WTC11 (cell line): ENCODE data around the gene ADAM19. TPM values are rescaled to one million over a fixed set of nuclear protein-coding genes. Genes with fewer than 3 reads are reported as not detected.

Experiments used
- ATAC-seq: fragments of 200-7000 bp; cut with Tn5 transposase; 2 replicates; pipeline ENCODE4 v1.10.0; 2021; ENCODE audit warnings: mild to moderate bottlenecking, moderate library complexity
- CTCF ChIA-PET: fragments of 300-600 bp; sonication (Branson Sonifier 250); formaldehyde crosslinking; loops from one replicate; lab custom pipeline; 2021; ENCODE audit warnings: antibody characterized with exemption; lab: Charles Lee
- POLR2A ChIA-PET: fragments of 350-600 bp; sonication (Branson Sonifier 250); formaldehyde crosslinking; loops from one replicate; lab custom pipeline; 2021; ENCODE audit warnings: antibody characterized with exemption; lab: Charles Lee
- DNase-seq: peaks from one replicate; pipeline ENCODE4 v3.0.0; 2021; ENCODE audit warnings: low spot score
- H3K27ac Mint-ChIP-seq: 2 replicates; pipeline ENCODE4 v1.8.0; 2021; ENCODE audit warnings: mixed read lengths
- H3K27me3 Mint-ChIP-seq: 2 replicates; pipeline ENCODE4 v1.8.0; 2021; ENCODE audit warnings: low read depth, mild to moderate bottlenecking, moderate library complexity, mixed read lengths
- H3K36me3 Mint-ChIP-seq: 2 replicates; pipeline ENCODE4 v1.8.0; 2021; ENCODE audit warnings: mixed read lengths
- H3K4me1 Mint-ChIP-seq: 2 replicates; pipeline ENCODE4 v1.8.0; 2022; ENCODE audit warnings: mixed read lengths
- H3K4me3 Mint-ChIP-seq: 2 replicates; pipeline ENCODE4 v1.8.0; 2021; ENCODE audit warnings: mild to moderate bottlenecking, moderate library complexity, mixed read lengths
- H3K9me3 Mint-ChIP-seq: 2 replicates; pipeline ENCODE4 v1.8.0; 2021; ENCODE audit warnings: mixed read lengths
- CBFB ChIP-seq: sonication (generic); formaldehyde crosslinking; IDR thresholded peaks from 2 replicates; pipeline ENCODE4 v1.8.1; 2022; ENCODE audit warnings: mild to moderate bottlenecking, low read depth, missing genetic modification reagents
- CREB1 ChIP-seq: sonication (generic); formaldehyde crosslinking; IDR thresholded peaks from 2 replicates; pipeline ENCODE4 v1.8.0; 2023; ENCODE audit warnings: mild to moderate bottlenecking, missing genetic modification reagents
- E2F1 ChIP-seq: sonication (generic); formaldehyde crosslinking; IDR thresholded peaks from 2 replicates; pipeline ENCODE4 v1.8.0; 2022; ENCODE audit warnings: mild to moderate bottlenecking, missing genetic modification reagents
- EMX1 ChIP-seq: fragments of 250-450 bp; sonication (Bioruptor Pico); IDR thresholded peaks from 2 replicates; pipeline ENCODE4 v1.8.0; 2021; ENCODE audit warnings: mild to moderate bottlenecking
- ESRRA ChIP-seq: sonication (generic); formaldehyde crosslinking; IDR thresholded peaks from 2 replicates; pipeline ENCODE4 v1.8.1; 2022; ENCODE audit warnings: mild to moderate bottlenecking, missing genetic modification reagents, borderline replicate concordance
- HMGA2 ChIP-seq: fragments of 250-450 bp; sonication (Bioruptor Pico); IDR thresholded peaks from 2 replicates; pipeline ENCODE4 v1.4.0; 2021; ENCODE audit warnings: mild to moderate bottlenecking, moderate library complexity
- JAZF1 ChIP-seq: fragments of 250-450 bp; sonication (Bioruptor Pico); IDR thresholded peaks from 2 replicates; pipeline ENCODE4 v1.9.0; 2021; ENCODE audit warnings: moderate library complexity, mild to moderate bottlenecking, inconsistent platforms
- JUN ChIP-seq: sonication (generic); formaldehyde crosslinking; IDR thresholded peaks from 2 replicates; pipeline ENCODE4 v1.8.0; 2023; ENCODE audit warnings: mild to moderate bottlenecking, missing genetic modification reagents
- PREB ChIP-seq: sonication (generic); formaldehyde crosslinking; IDR thresholded peaks from 2 replicates; pipeline ENCODE4 v1.8.1; 2022; ENCODE audit warnings: mild to moderate bottlenecking, missing genetic modification reagents, moderate library complexity, borderline replicate concordance
- TCF7 ChIP-seq: sonication (generic); formaldehyde crosslinking; IDR thresholded peaks from 2 replicates; pipeline ENCODE4 v1.8.0; 2022; ENCODE audit warnings: mild to moderate bottlenecking, low read depth, missing genetic modification reagents, moderate library complexity
- ZNF416 ChIP-seq: fragments of 250-450 bp; sonication (Bioruptor Pico); IDR thresholded peaks from 2 replicates; pipeline ENCODE4 v1.9.0; 2021; ENCODE audit warnings: mild to moderate bottlenecking, inconsistent platforms
- ZNF532 ChIP-seq: fragments of 250-450 bp; sonication (Bioruptor Pico); IDR thresholded peaks from 2 replicates; pipeline ENCODE4 v1.9.0; 2021; ENCODE audit warnings: mild to moderate bottlenecking, borderline replicate concordance
- total RNA-seq: library from RNA; stranded (reverse); gene quantifications from 3 replicates; pipeline ENCODE4 v1.2.3, GENCODE V29; 2021
- TF ChIP-seq, protein P1 (sequence below): sonication (generic); formaldehyde crosslinking; conservative IDR thresholded peaks from 2 replicates; pipeline ENCODE4 v1.8.1; 2022; ENCODE audit warnings: mild to moderate bottlenecking, missing genetic modification reagents
- TF ChIP-seq, protein P2 (sequence below): sonication (generic); formaldehyde crosslinking; IDR thresholded peaks from 2 replicates; pipeline ENCODE4 v1.8.1; 2023; ENCODE audit warnings: mild to moderate bottlenecking, missing genetic modification reagents, moderate library complexity
- TF ChIP-seq, protein P3 (sequence below): fragments of 250-450 bp; sonication (Bioruptor Pico); IDR thresholded peaks from 2 replicates; pipeline ENCODE4 v1.8.0; 2021; ENCODE audit warnings: mild to moderate bottlenecking
- TF ChIP-seq, protein P4 (sequence below): sonication (generic); formaldehyde crosslinking; IDR thresholded peaks from 2 replicates; pipeline ENCODE4 v1.8.1; 2023; ENCODE audit warnings: mild to moderate bottlenecking, moderate library complexity, missing genetic modification reagents

The ADAM19 gene
- total RNA-seq, 1 experiment from 2014 or later: 28.6 TPM

GRCh38 chr5:157506066-157506590 is 69.4 kb downstream of the ADAM19 start:
- POLR2A ChIA-PET: interaction anchor here (0.8 kb wide), 1 partner anchor 74 kb away, joined by 3 read pairs; no protein-coding TSS in a partner anchor
- H3K4me3 Mint-ChIP-seq: no peak overlapping the region
- peaks cover 5% of the 10 kb centered on the region for H3K36me3 Mint-ChIP-seq
- CTCF ChIA-PET: no interaction called here
- H3K27ac Mint-ChIP-seq: no peak overlapping the region
- no peak for DNase-seq
- ATAC-seq: no peak
- no peaks in the 10 kb centered on the region for H3K4me1 Mint-ChIP-seq
- H3K27me3 Mint-ChIP-seq: no peaks in the 10 kb centered on the region
- TF ChIP-seq EMX1: no peak
- no peak for TF ChIP-seq JUN (CRISPR knock-in tag)
- no peak for TF ChIP-seq E2F1 (CRISPR knock-in tag)
- TF ChIP-seq ESRRA (CRISPR knock-in tag): no peak
- no peak for TF ChIP-seq HMGA2 (CRISPR knock-in tag)
- no peak for TF ChIP-seq PREB (CRISPR knock-in tag)
- TF ChIP-seq, protein P1, sequence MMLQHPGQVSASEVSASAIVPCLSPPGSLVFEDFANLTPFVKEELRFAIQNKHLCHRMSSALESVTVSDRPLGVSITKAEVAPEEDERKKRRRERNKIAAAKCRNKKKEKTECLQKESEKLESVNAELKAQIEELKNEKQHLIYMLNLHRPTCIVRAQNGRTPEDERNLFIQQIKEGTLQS (CRISPR knock-in tag): no peak
- no peak for TF ChIP-seq ZNF416 (CRISPR knock-in tag)
- TF ChIP-seq JAZF1 (CRISPR knock-in tag): no peak
- TF ChIP-seq CREB1 (CRISPR knock-in tag): no peak
- TF ChIP-seq ZNF532 (CRISPR knock-in tag): no peak
- TF ChIP-seq, protein P2, sequence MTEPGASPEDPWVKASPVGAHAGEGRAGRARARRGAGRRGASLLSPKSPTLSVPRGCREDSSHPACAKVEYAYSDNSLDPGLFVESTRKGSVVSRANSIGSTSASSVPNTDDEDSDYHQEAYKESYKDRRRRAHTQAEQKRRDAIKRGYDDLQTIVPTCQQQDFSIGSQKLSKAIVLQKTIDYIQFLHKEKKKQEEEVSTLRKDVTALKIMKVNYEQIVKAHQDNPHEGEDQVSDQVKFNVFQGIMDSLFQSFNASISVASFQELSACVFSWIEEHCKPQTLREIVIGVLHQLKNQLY (CRISPR knock-in tag): no peak
- TF ChIP-seq CBFB: no peak
- TF ChIP-seq, protein P3, sequence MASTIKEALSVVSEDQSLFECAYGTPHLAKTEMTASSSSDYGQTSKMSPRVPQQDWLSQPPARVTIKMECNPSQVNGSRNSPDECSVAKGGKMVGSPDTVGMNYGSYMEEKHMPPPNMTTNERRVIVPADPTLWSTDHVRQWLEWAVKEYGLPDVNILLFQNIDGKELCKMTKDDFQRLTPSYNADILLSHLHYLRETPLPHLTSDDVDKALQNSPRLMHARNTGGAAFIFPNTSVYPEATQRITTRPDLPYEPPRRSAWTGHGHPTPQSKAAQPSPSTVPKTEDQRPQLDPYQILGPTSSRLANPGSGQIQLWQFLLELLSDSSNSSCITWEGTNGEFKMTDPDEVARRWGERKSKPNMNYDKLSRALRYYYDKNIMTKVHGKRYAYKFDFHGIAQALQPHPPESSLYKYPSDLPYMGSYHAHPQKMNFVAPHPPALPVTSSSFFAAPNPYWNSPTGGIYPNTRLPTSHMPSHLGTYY (CRISPR knock-in tag): no peak
- no peak for TF ChIP-seq TCF7 (CRISPR knock-in tag)
- TF ChIP-seq, protein P4, sequence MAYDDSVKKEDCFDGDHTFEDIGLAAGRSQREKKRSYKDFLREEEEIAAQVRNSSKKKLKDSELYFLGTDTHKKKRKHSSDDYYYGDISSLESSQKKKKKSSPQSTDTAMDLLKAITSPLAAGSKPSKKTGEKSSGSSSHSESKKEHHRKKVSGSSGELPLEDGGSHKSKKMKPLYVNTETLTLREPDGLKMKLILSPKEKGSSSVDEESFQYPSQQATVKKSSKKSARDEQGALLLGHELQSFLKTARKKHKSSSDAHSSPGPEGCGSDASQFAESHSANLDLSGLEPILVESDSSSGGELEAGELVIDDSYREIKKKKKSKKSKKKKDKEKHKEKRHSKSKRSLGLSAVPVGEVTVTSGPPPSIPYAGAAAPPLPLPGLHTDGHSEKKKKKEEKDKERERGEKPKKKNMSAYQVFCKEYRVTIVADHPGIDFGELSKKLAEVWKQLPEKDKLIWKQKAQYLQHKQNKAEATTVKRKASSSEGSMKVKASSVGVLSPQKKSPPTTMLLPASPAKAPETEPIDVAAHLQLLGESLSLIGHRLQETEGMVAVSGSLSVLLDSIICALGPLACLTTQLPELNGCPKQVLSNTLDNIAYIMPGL (CRISPR knock-in tag): no peak
- no peaks in the 10 kb centered on the region for H3K9me3 Mint-ChIP-seq
